Stimulated activated CD4-positive, alpha-beta T cell treated with anti-CD3 and anti-CD28 coated beads, TNF-alpha, amount 100 ng/mL, for 24 hours (primary cell): Measurements from ENCODE around the gene PFKFB2.
A peak's percentile ranks its signal among the peaks of the same experiment; 100 is the strongest.

ENCODE experiments used
- DNase-seq, 3 experiments: peaks; one replicate each; pipeline ENCODE4 v3.0.0-alpha.2; 2020; ENCODE audit warnings: low read depth in 3 of 3

Gene PFKFB2

GRCh38 chr1:207021876-207022596, 31.0 kb upstream of the PFKFB2 start:
- DNase-seq: no peak

DNA sequence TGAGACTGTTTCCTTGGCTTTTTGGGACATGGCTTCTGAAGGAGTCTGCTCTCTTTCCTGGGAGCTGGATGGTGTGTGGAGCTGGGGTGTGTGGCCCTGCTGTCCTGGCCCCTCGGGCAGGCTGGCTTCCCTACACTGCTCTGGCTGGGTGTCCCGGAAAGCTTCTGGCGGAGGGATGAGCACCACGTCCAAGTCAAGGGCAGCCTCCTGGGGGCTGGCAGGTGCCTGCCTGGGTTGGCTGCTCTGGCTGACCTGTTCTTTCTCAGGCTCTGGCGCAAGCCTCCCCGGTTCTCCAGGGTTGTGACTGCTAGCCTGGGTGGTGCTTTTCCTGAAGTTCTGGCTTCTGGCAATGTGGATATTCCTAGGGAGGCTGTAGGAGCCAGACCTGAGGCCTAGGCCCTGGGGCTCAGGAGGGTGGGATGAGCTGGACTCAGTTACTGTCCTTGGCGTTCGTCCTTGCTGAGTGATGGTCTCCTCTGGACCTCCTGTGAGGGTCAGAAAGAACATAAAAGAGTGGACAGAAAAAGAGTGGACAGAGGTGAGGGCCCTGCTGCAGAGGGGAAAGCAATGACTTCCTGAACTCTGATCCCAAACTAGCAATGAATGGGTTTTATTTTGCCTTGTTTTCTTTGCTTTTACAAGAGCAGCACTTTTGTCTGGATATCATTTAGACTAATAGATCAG, 29.9 kb upstream of the PFKFB2 start:
- DNase-seq: no peak

GRCh38 chr1:207024202-207025145, 28.6 kb upstream of the PFKFB2 start:
- peak in 1 of 3 experiments; percentile 22 for DNase-seq

GRCh38 chr1:207025146-207025880, 27.8 kb upstream of the PFKFB2 start:
- DNase-seq: no peak

GRCh38 chr1:207026104-207026534, 27.0 kb upstream of the PFKFB2 start:
- no peak for DNase-seq

GRCh38 chr1:207027206-207027777, 25.8 kb upstream of the PFKFB2 start:
- DNase-seq: no peak

GRCh38 chr1:207027921-207028320, 25.2 kb upstream of the PFKFB2 start:
- DNase-seq: no peak

GRCh38 chr1:207028884-207029650, 24.0 kb upstream of the PFKFB2 start:
- no peak for DNase-seq

- DNase-seq: no peak
Measured at GRCh38 chr1:207029701-207030521, 23.2 kb upstream of the PFKFB2 start.

- DNase-seq: no peak
Measured at GRCh38 chr1:207030522-207031009, 22.5 kb upstream of the PFKFB2 start.

GRCh38 chr1:207031016-207031415, 22.1 kb upstream of the PFKFB2 start:
- no peak for DNase-seq

GRCh38 chr1:207031632-207032264, 21.3 kb upstream of the PFKFB2 start:
- no peak for DNase-seq

DNA sequence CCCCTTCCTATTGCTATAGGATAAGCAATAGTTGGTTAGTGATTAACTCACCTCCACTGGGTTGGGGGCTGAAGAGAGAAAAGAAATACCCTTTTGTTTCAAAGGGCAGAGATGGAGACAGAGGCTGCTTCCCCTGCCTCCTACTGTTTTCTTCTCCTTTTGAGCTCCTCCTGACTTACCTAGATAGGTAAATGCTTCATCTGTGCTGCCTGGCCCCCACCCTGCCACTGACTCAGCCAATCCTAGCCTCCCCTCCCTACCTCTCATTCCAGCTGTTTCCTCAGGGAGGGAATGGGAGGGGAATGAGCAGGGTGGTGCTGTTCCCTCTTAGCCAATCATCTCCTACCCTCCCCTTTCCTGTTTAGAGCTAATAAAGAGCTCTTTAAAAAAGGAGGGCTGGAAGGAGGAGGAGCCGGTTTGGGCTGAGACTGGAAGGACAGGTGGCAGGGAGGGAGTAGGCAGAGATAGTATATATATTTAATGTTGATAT, 20.5 kb upstream of the PFKFB2 start, which contains the start of gene C1orf116:
TSS of gene C1orf116 (minus strand) at position 229 of the 490 bp plus-strand sequence. CDS start 5,158 bp downstream, outside the sequence.
- no peak for DNase-seq

DNA sequence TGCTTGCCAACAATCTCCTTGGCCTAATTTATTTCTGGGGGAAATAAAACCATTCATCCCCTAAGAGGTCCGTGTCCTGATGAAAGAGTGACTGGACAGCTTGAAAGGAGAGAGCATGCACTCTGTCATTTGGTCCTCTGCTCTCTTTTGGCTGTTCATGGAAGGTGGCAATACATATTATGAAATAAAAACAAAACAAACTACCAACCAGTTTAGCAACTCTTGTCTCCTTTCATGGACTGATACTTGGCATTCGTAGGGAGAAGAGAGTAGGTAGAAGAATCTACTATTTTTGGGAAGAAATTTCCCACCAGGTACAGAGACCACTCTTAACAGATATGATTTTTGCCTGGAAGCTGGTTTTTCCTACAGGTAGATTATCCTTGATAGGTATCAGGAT, 19.8 kb upstream of the PFKFB2 start:
- no peak for DNase-seq

GRCh38 chr1:207034208-207034607, 18.9 kb upstream of the PFKFB2 start:
- DNase-seq: no peak

GRCh38 chr1:207034998-207035397, 18.1 kb upstream of the PFKFB2 start:
- DNase-seq: no peak

DNA sequence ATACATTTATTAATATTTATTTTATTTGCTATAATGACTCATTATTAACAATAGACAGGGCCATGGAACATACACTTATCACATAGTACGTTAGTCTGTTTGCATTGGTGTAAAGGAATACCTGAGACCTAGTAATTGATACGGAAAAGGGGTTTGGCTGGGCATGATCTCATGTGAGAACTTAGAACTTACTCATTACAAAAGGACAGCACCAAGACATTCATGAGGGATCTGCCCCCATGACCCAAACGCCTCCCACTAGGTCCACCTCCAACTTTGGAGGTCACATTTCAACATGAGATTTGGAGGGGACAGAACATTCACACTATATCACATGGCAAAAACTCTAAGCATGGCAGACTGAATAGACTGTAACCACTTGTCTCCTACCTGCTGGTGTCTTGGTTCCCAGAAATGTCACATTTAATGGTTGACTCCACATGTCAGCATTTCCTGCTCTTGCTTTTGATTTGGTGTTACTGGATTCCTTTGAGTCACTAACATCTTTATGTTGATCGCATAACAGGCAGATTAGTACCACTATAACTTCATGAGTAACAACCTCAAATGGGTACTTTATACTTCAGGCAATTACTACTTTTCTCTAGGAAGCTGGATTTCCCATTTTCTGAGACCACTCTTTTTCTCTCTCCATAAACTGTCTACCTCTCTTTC, 17.1 kb upstream of the PFKFB2 start:
- DNase-seq: no peak

- no peak for DNase-seq
Measured at GRCh38 chr1:207036865-207037264, 16.2 kb upstream of the PFKFB2 start.
